B cell (primary cell): ENCODE measurements around the gene IGBP1. TPM values are rescaled to one million over a fixed set of nuclear protein-coding genes. Genes with fewer than 3 reads are reported as not detected.

Source experiments
- ATAC-seq: fragments of 200-7000 bp; cut with Tn5 transposase; one replicate; pipeline ENCODE4 v1.10.0; 2021; ENCODE audit warnings: low read depth, mild to moderate bottlenecking, moderate number of reproducible peaks, moderate library complexity
- CTCF ChIA-PET: fragments of 350-600 bp; sonication (Branson Sonifier 250); formaldehyde crosslinking; loops from one replicate; lab custom pipeline; 2021; ENCODE audit warnings: antibody characterized with exemption, inconsistent platforms; lab: Charles Lee
- POLR2A ChIA-PET: fragments of 350-600 bp; sonication (Branson Sonifier 250); formaldehyde crosslinking; loops from one replicate; lab custom pipeline; 2021; ENCODE audit warnings: antibody characterized with exemption; lab: Charles Lee
- DNase-seq: peaks from one replicate; pipeline ENCODE4 v3.0.0; 2013
- H2AFZ ChIP-seq: 2 replicates; pipeline ENCODE4 v1.6.1; 2012; ENCODE audit warnings: mild to moderate bottlenecking, low read depth, low read length; ENCODE audit not compliant: insufficient read depth, poor library complexity, severe bottlenecking
- H3K27ac ChIP-seq, 2 donors: 1 replicate in 1 of 2; 2 replicates in 1 of 2; pipeline ENCODE4 v1.5.1; 2012 to 2013; ENCODE audit warnings: low read length in 2 of 2, mild to moderate bottlenecking in 2 of 2, moderate library complexity in 1 of 2
- H3K27me3 ChIP-seq, 4 experiments: fragments of 200-600 bp in 1 of 4; sonication (generic) in 1 of 4; replicated peaks in 1 of 4; 1 replicate in 2 of 4; 2 replicates in 2 of 4; pipeline versions ENCODE4 v1.6.1 to v1.7.0; 2013 to 2016; ENCODE audit warnings: low read length in 3 of 4, mild to moderate bottlenecking in 2 of 4, mixed read lengths in 1 of 4, moderate library complexity in 1 of 4; ENCODE audit not compliant: insufficient read depth in 4 of 4, control insufficient read depth in 3 of 4; ENCODE audit errors: control extremely low read depth in 1 of 4
- H3K36me3 ChIP-seq, 2 experiments: replicated peaks in 1 of 2; 1 replicate in 1 of 2; 2 replicates in 1 of 2; pipeline versions ENCODE4 v1.6.1 to v1.7.1; 2013; ENCODE audit warnings: low read length in 1 of 2; ENCODE audit not compliant: insufficient read depth in 2 of 2, control insufficient read depth in 1 of 2; ENCODE audit errors: control extremely low read depth in 1 of 2, extremely low read depth in 1 of 2
- H3K4me1 ChIP-seq, 2 donors: fragments of 200-600 bp in 1 of 2; sonication (generic) in 1 of 2; 1 replicate in 1 of 2; 2 replicates in 1 of 2; pipeline versions ENCODE4 v1.5.1 to v1.6.1; 2013 to 2017; ENCODE audit warnings: low read length in 2 of 2; ENCODE audit not compliant: control insufficient read depth in 2 of 2, insufficient read depth in 2 of 2
- H3K4me2 ChIP-seq: replicated peaks from 2 replicates; pipeline ENCODE3; 2012; ENCODE audit warnings: mild to moderate bottlenecking, low read depth, low read length; ENCODE audit not compliant: poor library complexity, severe bottlenecking
- H3K4me3 ChIP-seq, 5 experiments: fragments of 200-600 bp in 1 of 5; sonication (generic) in 1 of 5; 1 replicate in 3 of 5; 2 replicates in 2 of 5; pipeline versions ENCODE4 v1.5.1 to v1.7.0; 2011 to 2016; ENCODE audit warnings: low read length in 4 of 5, mild to moderate bottlenecking in 4 of 5, low read depth in 2 of 5, control low read depth in 1 of 5, moderate library complexity in 1 of 5; ENCODE audit not compliant: insufficient read depth in 1 of 5; ENCODE audit errors: control extremely low read depth in 1 of 5, extremely low read depth in 1 of 5
- H3K79me2 ChIP-seq: fragments of 200-600 bp; sonication (generic); one replicate; pipeline ENCODE4 v1.6.0; 2016; ENCODE audit warnings: low read length; ENCODE audit not compliant: control insufficient read depth, insufficient read depth
- H3K9ac ChIP-seq: fragments of 200-600 bp; sonication (generic); 2 replicates; pipeline ENCODE4 v1.6.1; 2017; ENCODE audit warnings: mild to moderate bottlenecking, low read length, moderate library complexity
- H3K9me3 ChIP-seq, 3 donors: one replicate each; pipeline versions ENCODE4 v1.6.1 to v1.7.1; 2013; ENCODE audit warnings: low read length in 2 of 3; ENCODE audit not compliant: control insufficient read depth in 2 of 3, insufficient read depth in 1 of 3; ENCODE audit errors: control extremely low read depth in 1 of 3
- H4K20me1 ChIP-seq: 2 replicates; pipeline ENCODE4 v1.6.0; 2012; ENCODE audit warnings: mild to moderate bottlenecking, low read length; ENCODE audit not compliant: insufficient read depth, control insufficient read depth, poor library complexity, severe bottlenecking
- H3K27ac Mint-ChIP-seq: one replicate; pipeline ENCODE4 v1.8.0; 2021; ENCODE audit warnings: mixed read lengths
- H3K27me3 Mint-ChIP-seq: one replicate; pipeline ENCODE4 v1.8.0; 2021; ENCODE audit warnings: mixed read lengths
- H3K4me1 Mint-ChIP-seq: one replicate; pipeline ENCODE4 v1.8.0; 2021; ENCODE audit warnings: mixed read lengths
- H3K4me3 Mint-ChIP-seq: one replicate; pipeline ENCODE4 v1.8.0; 2021; ENCODE audit warnings: mixed read lengths
- H3K9me3 Mint-ChIP-seq: one replicate; pipeline ENCODE4 v1.8.0; 2022; ENCODE audit warnings: mixed read lengths; ENCODE audit not compliant: insufficient read depth
- EZH2 ChIP-seq: IDR thresholded peaks from 2 replicates; pipeline ENCODE4 v1.6.1; 2012; ENCODE audit warnings: borderline replicate concordance, low read depth, mild to moderate bottlenecking, moderate library complexity, low read length; ENCODE audit not compliant: insufficient read depth, poor library complexity, severe bottlenecking
- WGBS: methylation state at CpG from one replicate; pipeline ENCODE4 v1.1.5; 2013; ENCODE audit warnings: missing lambda C conversion rate; ENCODE audit not compliant: insufficient coverage; 5-methylcytosine and 5-hydroxymethylcytosine counted together
- intact Hi-C: fragments of 100-400 bp; cut with micrococcal nuclease; formaldehyde crosslinking; loops from one replicate; pipeline ENCODE4 v1.10.0; 2022
- polyA plus RNA-seq: library from polyadenylated mRNA; depleted of rRNA; stranded (reverse); fragments of >200 nt; gene quantifications from 2 replicates; pipeline ENCODE4 v1.2.3, GENCODE V29; 2012
- total RNA-seq, 2 donors: library from RNA; stranded (reverse); fragments of 120-200 nt in 1 of 2; gene quantifications; 1 replicate in 1 of 2; 2 replicates in 1 of 2; pipeline versions ENCODE4 v1.2.3 to v1.2.4, GENCODE V29; 2013 to 2022
- TF ChIP-seq, protein P1 (sequence below): fragments of 200-600 bp; IDR thresholded peaks from one replicate; pipeline ENCODE4 v1.8.0; 2022; ENCODE audit warnings: antibody characterized with exemption, mild to moderate bottlenecking

IGBP1 gene
- total and polyA plus RNA-seq, 2 donors (not counting 1 experiment from before 2014, with no cell fraction given) = 45.3 to 54.7 TPM

DNA sequence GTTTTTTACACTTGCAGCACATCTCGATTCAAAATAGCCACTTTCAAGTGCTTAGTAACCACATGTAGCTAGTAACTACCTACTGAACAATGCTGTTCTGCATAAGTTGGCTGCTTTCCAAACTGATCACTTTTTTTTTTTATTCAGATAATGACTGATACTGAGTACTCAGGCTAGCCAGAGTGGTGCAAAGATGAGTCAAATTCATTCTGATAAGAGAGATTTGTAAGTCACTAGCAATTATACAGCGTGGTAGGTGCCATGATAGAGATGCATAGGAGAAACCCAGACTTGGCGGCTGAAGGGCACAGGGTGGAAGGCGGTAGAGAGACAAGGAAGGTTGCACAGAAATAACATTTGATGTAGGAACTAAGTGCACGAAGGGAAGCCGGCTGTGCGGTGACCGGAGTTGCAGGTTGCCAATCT, 357 bp upstream of the IGBP1 start:
- H3K9me3 Mint-ChIP-seq = no peaks in the 10 kb centered on the region
- Histone ChIP-seq H3K4me3 (peak overlapping the region; percentile 78 to 95 (median 89)), H3K27me3 (no peaks in the 10 kb centered on the region), H3K9me3 (no peaks in the 10 kb centered on the region), H3K79me2 (peaks cover 19% of the 10 kb centered on the region), H3K4me1 (peaks cover 16% of the 10 kb centered on the region in 2 donors), H3K36me3 (peaks cover 0 to 10% of the 10 kb centered on the region in 2 experiments), H3K9ac (peak overlapping the region; percentile 93), H3K4me2 (peak overlapping the region; percentile 80), H2AFZ (peak overlapping the region; percentile 83), H3K27ac (peak overlapping the region in 1 of 2 donors; percentile 95), H4K20me1 (no peaks in the 10 kb centered on the region)
- TF ChIP-seq, protein P1, sequence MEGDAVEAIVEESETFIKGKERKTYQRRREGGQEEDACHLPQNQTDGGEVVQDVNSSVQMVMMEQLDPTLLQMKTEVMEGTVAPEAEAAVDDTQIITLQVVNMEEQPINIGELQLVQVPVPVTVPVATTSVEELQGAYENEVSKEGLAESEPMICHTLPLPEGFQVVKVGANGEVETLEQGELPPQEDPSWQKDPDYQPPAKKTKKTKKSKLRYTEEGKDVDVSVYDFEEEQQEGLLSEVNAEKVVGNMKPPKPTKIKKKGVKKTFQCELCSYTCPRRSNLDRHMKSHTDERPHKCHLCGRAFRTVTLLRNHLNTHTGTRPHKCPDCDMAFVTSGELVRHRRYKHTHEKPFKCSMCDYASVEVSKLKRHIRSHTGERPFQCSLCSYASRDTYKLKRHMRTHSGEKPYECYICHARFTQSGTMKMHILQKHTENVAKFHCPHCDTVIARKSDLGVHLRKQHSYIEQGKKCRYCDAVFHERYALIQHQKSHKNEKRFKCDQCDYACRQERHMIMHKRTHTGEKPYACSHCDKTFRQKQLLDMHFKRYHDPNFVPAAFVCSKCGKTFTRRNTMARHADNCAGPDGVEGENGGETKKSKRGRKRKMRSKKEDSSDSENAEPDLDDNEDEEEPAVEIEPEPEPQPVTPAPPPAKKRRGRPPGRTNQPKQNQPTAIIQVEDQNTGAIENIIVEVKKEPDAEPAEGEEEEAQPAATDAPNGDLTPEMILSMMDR = no peak
- no peaks in the 10 kb centered on the region for H3K27me3 Mint-ChIP-seq
- ATAC-seq = no peak
- no peak for DNase-seq
- H3K4me3 Mint-ChIP-seq = peak overlapping the region; percentile 99
- WGBS = 0% methylated on average over 7 of the region's 8 CpGs
- ChIA-PET POLR2A (interaction anchor here (0.9 to 1.2 kb wide), 2 partner anchors 986 to 1304 kb away, joined by 3 read pairs; partner anchors contain the start of genes EFNB1 and MED12), CTCF (interaction anchor here (0.9 to 1.6 kb wide), 5 partner anchors 10 to 967 kb away, joined by 4 to 9 read pairs (median 5); partner anchors contain the start of genes KIF4A, PDZD11 and PJA1)
- intact Hi-C loops = loop anchor here (1.0 to 10.0 kb wide), 5 partner anchors 152 to 1402 kb away; partner anchors contain the start of genes OGT, PDZD11, PJA1 and RAB41
- peak overlapping the region; percentile 97 for H3K27ac Mint-ChIP-seq
- peaks cover 27% of the 10 kb centered on the region for H3K4me1 Mint-ChIP-seq

DNA sequence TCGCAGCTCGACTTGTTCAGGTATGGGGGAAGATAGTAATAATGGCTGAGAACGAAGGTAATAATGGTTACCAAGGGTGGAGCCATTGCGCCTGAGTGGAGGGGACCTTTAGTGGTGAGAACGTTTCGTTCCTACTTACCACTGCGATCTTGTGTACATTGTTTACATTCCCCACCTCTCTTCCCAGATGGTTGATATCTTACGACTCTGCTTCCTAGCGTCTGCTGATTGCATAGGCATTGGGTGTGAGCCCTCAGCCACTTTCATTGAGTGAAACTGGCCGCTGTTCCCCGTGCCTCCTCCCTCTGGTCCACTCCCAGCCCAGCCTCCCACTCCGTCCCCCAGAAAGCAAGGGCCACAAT, 850 bp downstream of the IGBP1 start:
- intact Hi-C loops = loop anchor here (5.0 to 10.0 kb wide), 4 partner anchors 151 to 1401 kb away; partner anchors contain the start of genes OGT, PDZD11, PJA1 and RAB41
- H2AFZ ChIP-seq = peak overlapping the region; percentile 83

More for the DNA sequence above, 850 bp downstream of the IGBP1 start:
- peak; percentile 4 for ATAC-seq
- 53% methylated on average over 2 of the region's 12 CpGs for WGBS
- CTCF ChIA-PET = interaction anchor here (0.8 to 1.6 kb wide), 8 partner anchors 8 to 1305 kb away, joined by 4 to 9 read pairs (median 4); partner anchors contain the start of genes EFNB1, KIF4A, PDZD11 and PJA1
- Histone ChIP-seq H3K9me3 (no peaks in the 10 kb centered on the region), H3K4me2 (peak overlapping the region; percentile 80), H3K9ac (peak overlapping the region; percentile 93), H3K27ac (peak overlapping the region; percentile 90 to 95), H4K20me1 (no peaks in the 10 kb centered on the region), H3K27me3 (no peaks in the 10 kb centered on the region), H3K4me1 (peaks cover 16% of the 10 kb centered on the region in 2 donors), H3K79me2 (peaks cover 19% of the 10 kb centered on the region), H3K4me3 (peak overlapping the region; percentile 78 to 95 (median 89)), H3K36me3 (peaks cover 0 to 10% of the 10 kb centered on the region in 2 experiments)
- peak overlapping the region; percentile 97 for H3K27ac Mint-ChIP-seq
- H3K4me3 Mint-ChIP-seq = peak overlapping the region; percentile 99
- POLR2A ChIA-PET = interaction anchor here (0.6 to 1.1 kb wide), 3 partner anchors 74 to 1305 kb away, joined by 3 to 4 read pairs (median 3); partner anchors contain the start of gene EFNB1
- no peaks in the 10 kb centered on the region for H3K27me3 Mint-ChIP-seq
- no peak for DNase-seq
- no peaks in the 10 kb centered on the region for H3K9me3 Mint-ChIP-seq
- TF ChIP-seq, protein P1 = no peak
- no peak for TF ChIP-seq EZH2
- H3K4me1 Mint-ChIP-seq = peaks cover 27% of the 10 kb centered on the region
